ENCODE data around the gene TWIST2.

DNA sequence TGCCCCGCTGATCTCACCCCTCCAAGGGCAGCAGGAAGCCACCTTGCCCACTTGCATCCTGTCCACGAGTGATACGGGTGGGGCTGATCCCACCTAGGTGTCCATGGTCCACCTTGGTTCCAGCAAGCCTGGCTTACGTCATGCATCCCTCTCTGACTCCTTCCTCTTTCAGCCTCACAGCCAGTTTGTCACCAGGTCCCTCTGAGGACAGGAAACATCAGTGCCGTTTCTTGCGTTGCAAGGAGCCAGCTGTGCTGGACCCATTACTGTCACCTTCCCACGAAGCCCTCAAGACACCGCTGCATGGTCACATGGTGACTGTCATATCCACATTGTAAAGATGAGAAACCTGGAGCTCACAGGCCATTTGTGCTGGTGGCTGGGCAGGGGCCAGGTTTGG is 34.8 kb upstream of the TWIST2 start:
- TF ChIP-seq, protein P1, sequence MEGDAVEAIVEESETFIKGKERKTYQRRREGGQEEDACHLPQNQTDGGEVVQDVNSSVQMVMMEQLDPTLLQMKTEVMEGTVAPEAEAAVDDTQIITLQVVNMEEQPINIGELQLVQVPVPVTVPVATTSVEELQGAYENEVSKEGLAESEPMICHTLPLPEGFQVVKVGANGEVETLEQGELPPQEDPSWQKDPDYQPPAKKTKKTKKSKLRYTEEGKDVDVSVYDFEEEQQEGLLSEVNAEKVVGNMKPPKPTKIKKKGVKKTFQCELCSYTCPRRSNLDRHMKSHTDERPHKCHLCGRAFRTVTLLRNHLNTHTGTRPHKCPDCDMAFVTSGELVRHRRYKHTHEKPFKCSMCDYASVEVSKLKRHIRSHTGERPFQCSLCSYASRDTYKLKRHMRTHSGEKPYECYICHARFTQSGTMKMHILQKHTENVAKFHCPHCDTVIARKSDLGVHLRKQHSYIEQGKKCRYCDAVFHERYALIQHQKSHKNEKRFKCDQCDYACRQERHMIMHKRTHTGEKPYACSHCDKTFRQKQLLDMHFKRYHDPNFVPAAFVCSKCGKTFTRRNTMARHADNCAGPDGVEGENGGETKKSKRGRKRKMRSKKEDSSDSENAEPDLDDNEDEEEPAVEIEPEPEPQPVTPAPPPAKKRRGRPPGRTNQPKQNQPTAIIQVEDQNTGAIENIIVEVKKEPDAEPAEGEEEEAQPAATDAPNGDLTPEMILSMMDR (IDR thresholded peaks at IDR 0.05; ENCODE audit: insufficient read depth, low read length): no peak
- TF ChIP-seq, protein P2, sequence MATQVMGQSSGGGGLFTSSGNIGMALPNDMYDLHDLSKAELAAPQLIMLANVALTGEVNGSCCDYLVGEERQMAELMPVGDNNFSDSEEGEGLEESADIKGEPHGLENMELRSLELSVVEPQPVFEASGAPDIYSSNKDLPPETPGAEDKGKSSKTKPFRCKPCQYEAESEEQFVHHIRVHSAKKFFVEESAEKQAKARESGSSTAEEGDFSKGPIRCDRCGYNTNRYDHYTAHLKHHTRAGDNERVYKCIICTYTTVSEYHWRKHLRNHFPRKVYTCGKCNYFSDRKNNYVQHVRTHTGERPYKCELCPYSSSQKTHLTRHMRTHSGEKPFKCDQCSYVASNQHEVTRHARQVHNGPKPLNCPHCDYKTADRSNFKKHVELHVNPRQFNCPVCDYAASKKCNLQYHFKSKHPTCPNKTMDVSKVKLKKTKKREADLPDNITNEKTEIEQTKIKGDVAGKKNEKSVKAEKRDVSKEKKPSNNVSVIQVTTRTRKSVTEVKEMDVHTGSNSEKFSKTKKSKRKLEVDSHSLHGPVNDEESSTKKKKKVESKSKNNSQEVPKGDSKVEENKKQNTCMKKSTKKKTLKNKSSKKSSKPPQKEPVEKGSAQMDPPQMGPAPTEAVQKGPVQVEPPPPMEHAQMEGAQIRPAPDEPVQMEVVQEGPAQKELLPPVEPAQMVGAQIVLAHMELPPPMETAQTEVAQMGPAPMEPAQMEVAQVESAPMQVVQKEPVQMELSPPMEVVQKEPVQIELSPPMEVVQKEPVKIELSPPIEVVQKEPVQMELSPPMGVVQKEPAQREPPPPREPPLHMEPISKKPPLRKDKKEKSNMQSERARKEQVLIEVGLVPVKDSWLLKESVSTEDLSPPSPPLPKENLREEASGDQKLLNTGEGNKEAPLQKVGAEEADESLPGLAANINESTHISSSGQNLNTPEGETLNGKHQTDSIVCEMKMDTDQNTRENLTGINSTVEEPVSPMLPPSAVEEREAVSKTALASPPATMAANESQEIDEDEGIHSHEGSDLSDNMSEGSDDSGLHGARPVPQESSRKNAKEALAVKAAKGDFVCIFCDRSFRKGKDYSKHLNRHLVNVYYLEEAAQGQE (IDR thresholded peaks at IDR 0.05; ENCODE audit: insufficient replicate concordance, low read depth): no peak

All from HL-60 (cell line).